Measurements from ENCODE around the gene RHBDF2.

The RHBDF2 gene

DNA sequence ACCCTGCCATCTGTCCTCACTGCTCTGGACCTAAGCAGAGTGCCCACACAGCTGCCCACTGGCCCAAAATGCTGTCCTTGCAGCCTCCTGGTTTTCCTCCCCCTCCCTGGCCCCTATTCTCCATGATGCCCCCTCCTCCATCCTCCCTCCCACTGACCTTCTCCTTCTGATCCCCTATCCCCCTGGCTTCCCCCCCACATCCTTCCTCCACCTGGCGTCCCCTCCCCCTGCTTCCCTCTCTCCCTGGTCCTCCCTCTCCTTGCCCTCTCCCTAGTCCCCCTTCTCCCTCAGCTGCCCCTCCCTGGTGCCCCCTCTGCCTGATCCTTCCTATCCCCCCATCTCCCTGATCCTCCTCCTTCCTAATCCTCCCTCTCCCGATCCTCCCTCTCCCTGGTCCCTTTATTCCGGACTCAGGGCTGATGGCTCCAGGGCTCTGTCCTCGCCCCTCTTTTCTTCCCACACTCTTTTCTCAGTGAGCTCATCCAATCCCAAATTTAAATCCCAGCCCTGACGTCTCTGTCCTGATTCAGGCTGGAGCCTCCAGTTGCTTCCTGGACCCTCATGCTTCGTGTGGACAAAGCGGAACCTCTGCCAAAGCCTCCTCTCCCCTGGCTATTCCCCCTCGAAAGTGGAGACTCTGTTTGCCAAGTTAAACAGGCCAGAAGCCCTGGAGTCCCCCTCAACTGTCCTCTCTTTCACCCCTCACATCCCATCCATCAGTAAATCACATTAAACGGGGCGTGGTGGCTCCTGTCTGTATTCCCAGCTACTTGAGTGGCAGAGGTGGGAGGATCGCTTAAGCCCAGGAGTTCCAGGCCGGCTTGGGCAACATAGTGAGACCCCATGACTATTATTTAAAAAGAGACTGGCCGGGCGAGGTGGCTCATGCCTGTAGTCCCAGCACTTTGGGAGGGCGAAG is 18.1 kb upstream of the RHBDF2 start:
- TF ChIP-seq TAF1 (IDR thresholded peaks at IDR 0.05; ENCODE audit: borderline replicate concordance, insufficient read depth, low read length): no peak
- no peak for TF ChIP-seq POLR2AphosphoS5 (IDR thresholded peaks at IDR 0.05; ENCODE audit: low read depth, low read length)
- TF ChIP-seq SIN3A (IDR thresholded peaks at IDR 0.05; ENCODE audit: borderline replicate concordance, insufficient read depth, low read length): no peak
- TF ChIP-seq, protein P1, sequence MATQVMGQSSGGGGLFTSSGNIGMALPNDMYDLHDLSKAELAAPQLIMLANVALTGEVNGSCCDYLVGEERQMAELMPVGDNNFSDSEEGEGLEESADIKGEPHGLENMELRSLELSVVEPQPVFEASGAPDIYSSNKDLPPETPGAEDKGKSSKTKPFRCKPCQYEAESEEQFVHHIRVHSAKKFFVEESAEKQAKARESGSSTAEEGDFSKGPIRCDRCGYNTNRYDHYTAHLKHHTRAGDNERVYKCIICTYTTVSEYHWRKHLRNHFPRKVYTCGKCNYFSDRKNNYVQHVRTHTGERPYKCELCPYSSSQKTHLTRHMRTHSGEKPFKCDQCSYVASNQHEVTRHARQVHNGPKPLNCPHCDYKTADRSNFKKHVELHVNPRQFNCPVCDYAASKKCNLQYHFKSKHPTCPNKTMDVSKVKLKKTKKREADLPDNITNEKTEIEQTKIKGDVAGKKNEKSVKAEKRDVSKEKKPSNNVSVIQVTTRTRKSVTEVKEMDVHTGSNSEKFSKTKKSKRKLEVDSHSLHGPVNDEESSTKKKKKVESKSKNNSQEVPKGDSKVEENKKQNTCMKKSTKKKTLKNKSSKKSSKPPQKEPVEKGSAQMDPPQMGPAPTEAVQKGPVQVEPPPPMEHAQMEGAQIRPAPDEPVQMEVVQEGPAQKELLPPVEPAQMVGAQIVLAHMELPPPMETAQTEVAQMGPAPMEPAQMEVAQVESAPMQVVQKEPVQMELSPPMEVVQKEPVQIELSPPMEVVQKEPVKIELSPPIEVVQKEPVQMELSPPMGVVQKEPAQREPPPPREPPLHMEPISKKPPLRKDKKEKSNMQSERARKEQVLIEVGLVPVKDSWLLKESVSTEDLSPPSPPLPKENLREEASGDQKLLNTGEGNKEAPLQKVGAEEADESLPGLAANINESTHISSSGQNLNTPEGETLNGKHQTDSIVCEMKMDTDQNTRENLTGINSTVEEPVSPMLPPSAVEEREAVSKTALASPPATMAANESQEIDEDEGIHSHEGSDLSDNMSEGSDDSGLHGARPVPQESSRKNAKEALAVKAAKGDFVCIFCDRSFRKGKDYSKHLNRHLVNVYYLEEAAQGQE (IDR thresholded peaks at IDR 0.05; ENCODE audit: insufficient read depth in 1 of 2, low read depth in 2 of 2, low read length in 2 of 2): no peak

DNA sequence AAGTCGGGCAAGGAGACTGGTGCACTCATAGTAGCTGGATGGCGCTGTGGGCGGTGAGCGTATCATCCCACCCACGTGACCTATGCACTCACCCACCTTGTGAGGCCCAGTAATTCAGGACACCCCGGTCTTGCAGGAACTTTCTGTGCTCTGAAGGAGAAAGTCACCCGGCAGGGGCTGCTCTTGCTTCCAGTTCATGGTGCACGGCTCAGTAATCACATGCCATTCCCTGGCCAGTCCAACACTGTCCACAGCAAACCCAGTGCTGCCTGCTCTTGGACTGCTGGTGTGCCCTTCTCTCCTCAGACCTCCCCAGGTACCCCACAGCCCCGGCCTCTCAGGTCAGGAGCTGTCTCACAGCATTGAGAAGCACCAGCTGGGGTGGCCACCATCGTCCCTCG is 16.4 kb upstream of the RHBDF2 start:
- TF ChIP-seq FOXP2 (optimal IDR thresholded peaks at IDR 0.05; ENCODE audit: borderline replicate concordance, extremely low read depth, extremely low read length, insufficient read depth) (no peak), TAF1 (IDR thresholded peaks at IDR 0.05; ENCODE audit: borderline replicate concordance, insufficient read depth, low read length) (no peak), POLR2AphosphoS5 (IDR thresholded peaks at IDR 0.05; ENCODE audit: low read depth, low read length) (no peak)

DNA sequence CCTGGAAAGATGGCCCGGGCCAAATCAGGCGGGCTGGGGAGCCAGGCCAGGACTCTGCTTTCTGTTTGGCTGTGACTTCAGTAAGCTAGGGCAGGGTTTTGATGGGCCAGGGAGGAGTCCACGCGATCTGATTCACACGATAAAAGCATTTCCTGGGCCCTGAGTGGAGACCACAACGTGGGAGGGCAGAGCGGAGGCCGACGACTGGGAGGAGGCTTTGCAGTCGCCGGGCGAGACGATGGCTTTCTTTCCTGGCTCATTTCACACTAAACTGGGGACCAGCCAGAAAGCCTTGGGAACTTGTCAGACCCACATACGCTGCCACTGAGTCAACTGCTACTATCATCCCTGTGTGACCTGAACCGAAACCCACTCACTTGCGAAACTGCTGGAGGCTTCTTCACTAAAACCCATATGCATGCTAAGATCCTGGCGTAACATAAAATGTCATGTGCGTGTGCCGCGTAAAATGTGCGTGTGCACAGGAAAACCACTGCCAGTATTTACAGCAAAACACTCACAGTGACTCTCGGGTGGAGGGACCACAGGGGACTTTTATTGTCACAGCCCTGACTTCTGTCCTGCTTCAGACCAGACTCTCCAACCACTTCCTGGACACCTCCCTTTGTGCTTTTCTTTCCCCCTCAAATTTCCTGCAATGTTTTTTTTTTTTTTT is 14.2 kb upstream of the RHBDF2 start:
- TF ChIP-seq FOXP2 (optimal IDR thresholded peaks at IDR 0.05; ENCODE audit: borderline replicate concordance, extremely low read depth, extremely low read length, insufficient read depth) (no peak), SIN3A (IDR thresholded peaks at IDR 0.05; ENCODE audit: borderline replicate concordance, insufficient read depth, low read length) (no peak), POLR2AphosphoS5 (IDR thresholded peaks at IDR 0.05; ENCODE audit: low read depth, low read length) (no peak), TAF1 (IDR thresholded peaks at IDR 0.05; ENCODE audit: borderline replicate concordance, insufficient read depth, low read length) (no peak)
- TF ChIP-seq, protein P1 (IDR thresholded peaks at IDR 0.05; ENCODE audit: insufficient read depth in 1 of 2, low read depth in 2 of 2, low read length in 2 of 2): no peak

DNA sequence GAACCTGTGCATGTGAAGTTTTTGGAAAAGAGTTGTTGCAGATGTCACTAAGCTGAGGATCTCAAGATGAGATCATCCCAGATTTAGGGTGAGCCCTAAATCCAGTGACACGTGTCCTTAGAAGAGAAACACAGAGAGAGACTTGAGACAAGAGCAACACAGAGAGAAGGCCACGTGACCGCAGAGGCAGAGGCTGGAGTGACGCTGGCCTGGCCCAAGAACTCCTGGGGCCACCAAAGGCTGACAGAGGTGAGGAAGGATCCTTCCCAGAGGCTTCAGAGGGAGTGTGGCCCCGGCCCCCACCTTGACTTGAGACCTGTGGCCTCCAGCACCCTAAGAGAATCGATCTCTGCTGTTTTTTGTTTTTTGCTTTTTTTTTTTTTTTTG is 12.1 kb upstream of the RHBDF2 start:
- TF ChIP-seq TAF1 (IDR thresholded peaks at IDR 0.05; ENCODE audit: borderline replicate concordance, insufficient read depth, low read length) (no peak), POLR2AphosphoS5 (IDR thresholded peaks at IDR 0.05; ENCODE audit: low read depth, low read length) (no peak), FOXP2 (optimal IDR thresholded peaks at IDR 0.05; ENCODE audit: borderline replicate concordance, extremely low read depth, extremely low read length, insufficient read depth) (no peak), SIN3A (IDR thresholded peaks at IDR 0.05; ENCODE audit: borderline replicate concordance, insufficient read depth, low read length) (no peak)
- TF ChIP-seq, protein P1 (IDR thresholded peaks at IDR 0.05; ENCODE audit: insufficient read depth in 1 of 2, low read depth in 2 of 2, low read length in 2 of 2): no peak

DNA sequence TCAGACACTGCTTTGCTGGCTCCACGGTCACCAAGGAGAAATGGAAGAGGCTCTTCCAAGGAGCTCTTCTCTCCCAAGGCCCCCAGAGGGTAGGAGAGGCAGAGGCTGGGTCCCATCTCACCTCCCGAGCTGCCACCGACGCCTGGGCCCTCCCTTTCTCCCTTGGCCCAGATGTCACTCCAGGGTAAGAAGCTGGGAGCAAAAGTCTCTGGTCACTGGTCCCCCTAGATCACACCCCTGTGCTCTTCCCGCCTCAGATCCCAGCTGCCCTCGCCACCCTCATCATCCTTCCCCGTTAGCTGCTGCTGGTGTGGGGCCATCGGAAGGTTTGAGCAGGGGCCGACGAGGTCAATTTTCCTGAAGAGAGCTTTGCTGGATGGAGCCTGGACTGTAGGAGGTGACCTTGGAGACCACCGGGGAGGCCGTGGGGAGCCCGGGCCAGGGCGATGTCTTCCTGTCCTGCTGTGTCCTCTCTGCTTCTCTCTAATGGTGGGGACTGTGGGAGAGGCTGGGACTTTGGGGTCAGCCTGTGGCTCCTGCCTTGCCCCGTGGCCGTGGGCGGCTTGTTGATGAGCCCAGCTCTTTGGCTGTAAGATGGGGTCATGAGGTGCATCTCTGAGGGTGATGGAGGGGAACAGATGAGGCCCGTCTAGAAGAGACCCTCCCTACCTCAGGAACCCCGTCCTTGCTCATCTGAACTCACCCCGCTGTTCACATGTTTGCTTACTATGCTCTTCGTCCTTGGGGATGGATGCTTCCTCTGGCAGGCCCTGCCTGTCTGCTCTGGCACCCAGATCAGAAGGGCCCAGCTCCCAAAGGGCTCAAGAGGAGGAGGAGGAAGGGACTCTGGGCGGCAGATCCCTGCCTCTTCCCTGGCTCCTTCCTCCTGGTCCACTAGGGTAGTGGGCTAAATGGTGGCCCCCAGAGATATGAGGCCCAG is 11.4 kb upstream of the RHBDF2 start:
- TF ChIP-seq POLR2AphosphoS5 (IDR thresholded peaks at IDR 0.05; ENCODE audit: low read depth, low read length) (no peak), FOXP2 (optimal IDR thresholded peaks at IDR 0.05; ENCODE audit: borderline replicate concordance, extremely low read depth, extremely low read length, insufficient read depth) (no peak), TAF1 (IDR thresholded peaks at IDR 0.05; ENCODE audit: borderline replicate concordance, insufficient read depth, low read length) (no peak), SIN3A (IDR thresholded peaks at IDR 0.05; ENCODE audit: borderline replicate concordance, insufficient read depth, low read length) (no peak)
- TF ChIP-seq, protein P1 (IDR thresholded peaks at IDR 0.05; ENCODE audit: insufficient read depth in 1 of 2, low read depth in 2 of 2, low read length in 2 of 2): no peak
